Measurements from ENCODE around the gene TOM1L2. TPM values are rescaled to one million over a fixed set of nuclear protein-coding genes. Genes with fewer than 3 reads are reported as not detected.

TOM1L2 gene
- total RNA-seq, 2 experiments from 2014 or later: 22.1 to 25.0 TPM

- no peaks in the 10 kb centered on the region for H3K9me3 Mint-ChIP-seq (ENCODE audit: insufficient read depth)
- ChIA-PET POLR2A (interaction anchor here (1.0 to 2.2 kb wide), 2 partner anchors 24 to 178 kb away, joined by 3 to 9 read pairs; partner anchors contain the start of gene SREBF1), CTCF (interaction anchor here (0.7 to 4.9 kb wide), 23 partner anchors 8 to 196 kb away, joined by 3 to 43 read pairs (median 4); partner anchors contain the start of gene SREBF1)
- ATAC-seq (peak; percentile 89), DNase-seq (peak; percentile 79)
- H3K4me1 Mint-ChIP-seq (ENCODE audit: low read depth): peaks cover 43% of the 10 kb centered on the region
- H3K36me3 Mint-ChIP-seq (ENCODE audit: low read depth): no peaks in the 10 kb centered on the region
- H3K27ac Mint-ChIP-seq: no peak overlapping the region
- no peak overlapping the region for H3K4me3 Mint-ChIP-seq
- no peaks in the 10 kb centered on the region for H3K27me3 Mint-ChIP-seq (ENCODE audit: low read depth)
Measured at GRCh38 chr17:17859909-17860765, 112.1 kb downstream of the TOM1L2 start.

GRCh38 chr17:17857496-17857895, 114.7 kb downstream of the TOM1L2 start:
- H3K27me3 Mint-ChIP-seq (ENCODE audit: low read depth): no peaks in the 10 kb centered on the region
- ATAC-seq: no peak
- no peak overlapping the region for H3K4me3 Mint-ChIP-seq
- ChIA-PET CTCF (interaction anchor here (4.3 kb wide), 1 partner anchor 45 kb away, joined by 27 read pairs; no protein-coding TSS in a partner anchor), POLR2A (interaction anchor here (4.9 kb wide), 1 partner anchor 22 kb away, joined by 45 read pairs; the partner anchor contains the start of gene SREBF1)
- H3K4me1 Mint-ChIP-seq (ENCODE audit: low read depth): peaks cover 52% of the 10 kb centered on the region
- H3K36me3 Mint-ChIP-seq (ENCODE audit: low read depth): no peaks in the 10 kb centered on the region
- no peak overlapping the region for H3K27ac Mint-ChIP-seq
- no peak for DNase-seq
- H3K9me3 Mint-ChIP-seq (ENCODE audit: insufficient read depth): no peaks in the 10 kb centered on the region

- H3K36me3 Mint-ChIP-seq (ENCODE audit: low read depth): peaks cover 7% of the 10 kb centered on the region
- no peaks in the 10 kb centered on the region for H3K27me3 Mint-ChIP-seq (ENCODE audit: low read depth)
- DNase-seq (no peak), ATAC-seq (no peak)
- no peak overlapping the region for H3K27ac Mint-ChIP-seq
- POLR2A ChIA-PET: interaction anchor here (0.9 to 4.9 kb wide), 4 partner anchors 20 to 174 kb away, joined by 3 to 45 read pairs (median 3); partner anchors contain the start of gene SREBF1
- H3K4me1 Mint-ChIP-seq (ENCODE audit: low read depth): peaks cover 57% of the 10 kb centered on the region
- CTCF ChIA-PET: interaction anchor here (0.8 to 4.3 kb wide), 6 partner anchors 21 to 174 kb away, joined by 3 to 27 read pairs (median 6); no protein-coding TSS in a partner anchor
- no peak overlapping the region for H3K4me3 Mint-ChIP-seq
- no peaks in the 10 kb centered on the region for H3K9me3 Mint-ChIP-seq (ENCODE audit: insufficient read depth)
Measured at GRCh38 chr17:17856386-17856785, 115.8 kb downstream of the TOM1L2 start.

- H3K27me3 Mint-ChIP-seq (ENCODE audit: low read depth): no peaks in the 10 kb centered on the region
- peaks cover 62% of the 10 kb centered on the region for H3K4me1 Mint-ChIP-seq (ENCODE audit: low read depth)
- DNase-seq: no peak
- no peak overlapping the region for H3K4me3 Mint-ChIP-seq
- no peak overlapping the region for H3K27ac Mint-ChIP-seq
- POLR2A ChIA-PET: interaction anchor here (0.5 to 4.9 kb wide), 6 partner anchors 20 to 174 kb away, joined by 3 to 45 read pairs (median 3); partner anchors contain the start of gene SREBF1
- CTCF ChIA-PET: interaction anchor here (0.8 to 4.3 kb wide), 9 partner anchors 20 to 176 kb away, joined by 3 to 27 read pairs (median 6); partner anchors contain the start of gene RAI1
- ATAC-seq: no peak
- H3K36me3 Mint-ChIP-seq (ENCODE audit: low read depth): peaks cover 7% of the 10 kb centered on the region
- H3K9me3 Mint-ChIP-seq (ENCODE audit: insufficient read depth): no peaks in the 10 kb centered on the region
Measured at GRCh38 chr17:17855976-17856375, 116.2 kb downstream of the TOM1L2 start.

GRCh38 chr17:17853811-17854447, 118.3 kb downstream of the TOM1L2 start:
- H3K36me3 Mint-ChIP-seq (ENCODE audit: low read depth): peaks cover 12% of the 10 kb centered on the region
- H3K4me1 Mint-ChIP-seq (ENCODE audit: low read depth): peaks cover 73% of the 10 kb centered on the region
- H3K9me3 Mint-ChIP-seq (ENCODE audit: insufficient read depth): no peaks in the 10 kb centered on the region
- ATAC-seq (no peak), DNase-seq (no peak)
- ChIA-PET CTCF (interaction anchor here (0.9 to 3.8 kb wide), 13 partner anchors 13 to 174 kb away, joined by 3 to 16 read pairs (median 4); partner anchors contain the start of genes DRC3, RAI1, SREBF1 and TOM1L2), POLR2A (interaction anchor here (0.7 to 4.9 kb wide), 8 partner anchors 12 to 172 kb away, joined by 3 to 45 read pairs (median 4); partner anchors contain the start of gene SREBF1)
- no peaks in the 10 kb centered on the region for H3K27me3 Mint-ChIP-seq (ENCODE audit: low read depth)
- no peak overlapping the region for H3K4me3 Mint-ChIP-seq
- peak overlapping the region; percentile 39 for H3K27ac Mint-ChIP-seq

- CTCF ChIA-PET: interaction anchor here (1.0 to 2.2 kb wide), 7 partner anchors 8 to 102 kb away, joined by 3 to 8 read pairs (median 3); partner anchors contain the start of gene SREBF1
- Mint-ChIP-seq H3K27me3 (ENCODE audit: low read depth) (no peaks in the 10 kb centered on the region), H3K27ac (no peak overlapping the region), H3K36me3 (ENCODE audit: low read depth) (peaks cover 14% of the 10 kb centered on the region), H3K4me3 (no peak overlapping the region), H3K4me1 (ENCODE audit: low read depth) (peaks cover 83% of the 10 kb centered on the region), H3K9me3 (ENCODE audit: insufficient read depth) (no peaks in the 10 kb centered on the region)
- no peak for ATAC-seq
- POLR2A ChIA-PET: interaction anchor here (4.9 kb wide), 1 partner anchor 17 kb away, joined by 45 read pairs; the partner anchor contains the start of gene SREBF1
- DNase-seq: no peak
Measured at GRCh38 chr17:17852930-17853329, 119.3 kb downstream of the TOM1L2 start.

GRCh38 chr17:17851103-17852002, 120.8 kb downstream of the TOM1L2 start:
- peaks cover 24% of the 10 kb centered on the region for H3K36me3 Mint-ChIP-seq (ENCODE audit: low read depth)
- POLR2A ChIA-PET: interaction anchor here (1.3 to 2.7 kb wide), 2 partner anchors 10 to 15 kb away, joined by 9 to 14 read pairs; no protein-coding TSS in a partner anchor
- H3K9me3 Mint-ChIP-seq (ENCODE audit: insufficient read depth): no peaks in the 10 kb centered on the region
- ATAC-seq: no peak
- CTCF ChIA-PET: interaction anchor here (1.0 to 3.6 kb wide), 3 partner anchors 9 to 39 kb away, joined by 3 to 19 read pairs (median 3); no protein-coding TSS in a partner anchor
- no peak for DNase-seq
- H3K27ac Mint-ChIP-seq: peak overlapping the region; percentile 92
- no peaks in the 10 kb centered on the region for H3K27me3 Mint-ChIP-seq (ENCODE audit: low read depth)
- H3K4me1 Mint-ChIP-seq (ENCODE audit: low read depth): peaks cover 92% of the 10 kb centered on the region
- H3K4me3 Mint-ChIP-seq: peak overlapping the region; percentile 27

GRCh38 chr17:17849845-17850373, 122.3 kb downstream of the TOM1L2 start:
- Mint-ChIP-seq H3K36me3 (ENCODE audit: low read depth) (peaks cover 24% of the 10 kb centered on the region), H3K4me3 (peak overlapping the region; percentile 50), H3K9me3 (ENCODE audit: insufficient read depth) (no peaks in the 10 kb centered on the region), H3K27me3 (ENCODE audit: low read depth) (no peaks in the 10 kb centered on the region), H3K27ac (peak overlapping the region; percentile 92), H3K4me1 (ENCODE audit: low read depth) (peaks cover 84% of the 10 kb centered on the region)
- ChIA-PET CTCF (interaction anchor here (1.0 to 3.6 kb wide), 14 partner anchors 9 to 184 kb away, joined by 3 to 33 read pairs (median 4); partner anchors contain the start of gene SREBF1), POLR2A (interaction anchor here (0.7 to 5.6 kb wide), 8 partner anchors 9 to 168 kb away, joined by 3 to 117 read pairs (median 6); partner anchors contain the start of gene SREBF1)
- DNase-seq: peak; percentile 91
- ATAC-seq: peak; percentile 66

- peak; percentile 89 for ATAC-seq
- peaks cover 81% of the 10 kb centered on the region for H3K4me1 Mint-ChIP-seq (ENCODE audit: low read depth)
- H3K27me3 Mint-ChIP-seq (ENCODE audit: low read depth): no peaks in the 10 kb centered on the region
- POLR2A ChIA-PET: interaction anchor here (0.6 to 5.6 kb wide), 10 partner anchors 8 to 488 kb away, joined by 3 to 117 read pairs (median 5); partner anchors contain the start of gene SREBF1
- no peaks in the 10 kb centered on the region for H3K9me3 Mint-ChIP-seq (ENCODE audit: insufficient read depth)
- DNase-seq: peak; percentile 95
- peak overlapping the region; percentile 92 for H3K27ac Mint-ChIP-seq
- CTCF ChIA-PET: interaction anchor here (1.0 to 3.6 kb wide), 14 partner anchors 8 to 184 kb away, joined by 3 to 33 read pairs (median 4); partner anchors contain the start of gene SREBF1
- H3K4me3 Mint-ChIP-seq: peak overlapping the region; percentile 63
- H3K36me3 Mint-ChIP-seq (ENCODE audit: low read depth): peaks cover 24% of the 10 kb centered on the region
Measured at GRCh38 chr17:17849147-17849820, 122.9 kb downstream of the TOM1L2 start.

All from activated CD8-positive, alpha-beta T cell treated with anti-CD3 and anti-CD28 coated beads, Interleukin-2, amount 10 ng/mL, durations not matched to agents 7 days and 5 days (primary cell).